ENCODE results near the gene CAMKMT.

Gene CAMKMT

DNA sequence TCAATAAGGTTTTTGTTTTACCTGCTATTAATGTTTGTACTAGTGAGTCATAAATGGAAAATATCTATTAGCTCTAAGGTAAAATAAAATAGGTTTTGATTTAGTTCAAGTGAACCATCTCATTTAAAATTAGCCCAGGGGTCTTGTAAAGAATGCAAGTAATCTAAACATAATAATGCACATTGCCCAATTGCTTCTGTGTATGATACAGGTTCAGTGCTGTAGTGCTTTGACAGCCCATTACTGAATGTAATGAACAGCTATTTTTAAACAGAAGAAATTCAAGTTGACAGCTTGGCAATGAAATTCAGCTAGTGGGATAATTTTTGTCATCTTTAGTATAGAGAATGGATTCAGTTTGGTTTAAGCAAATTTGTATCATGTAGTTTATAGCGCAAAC, 91.5 kb downstream of the CAMKMT start:
- ChIA-PET POLR2A (no interaction called here), CTCF (no interaction called here)
- no CpG with 5 or more reads among the region's 1 CpG for WGBS (ENCODE audit: insufficient coverage)
- Histone ChIP-seq H3K4me3 (ENCODE audit: control insufficient read depth in 1 of 7, extremely low read depth in 1 of 7, insufficient read depth in 4 of 7, low read depth in 2 of 7, low read length in 6 of 7) (no peak overlapping the region), H3K27ac (ENCODE audit: insufficient read depth in 1 of 2, low read depth in 1 of 2, low read length in 2 of 2, poor library complexity in 1 of 2, severe bottlenecking in 2 of 2) (no peak overlapping the region), H3K27me3 (replicated peaks in 2 of 5; ENCODE audit: control insufficient read depth in 4 of 5, insufficient read depth in 5 of 5, low read length in 4 of 5) (no peaks in the 10 kb centered on the region), H3K4me1 (ENCODE audit: control extremely low read depth in 1 of 4, control insufficient read depth in 4 of 4, insufficient read depth in 4 of 4, low read length in 3 of 4) (no peaks in the 10 kb centered on the region), H3K36me3 (ENCODE audit: control insufficient read depth in 4 of 4, insufficient read depth in 4 of 4, low read length in 3 of 4) (no peaks in the 10 kb centered on the region), H3K9me3 (ENCODE audit: control extremely low read depth in 1 of 5, control insufficient read depth in 4 of 5, insufficient read depth in 2 of 5, low read depth in 1 of 5, low read length in 4 of 5) (no peaks in the 10 kb centered on the region)
- DNase-seq: no peak

DNA sequence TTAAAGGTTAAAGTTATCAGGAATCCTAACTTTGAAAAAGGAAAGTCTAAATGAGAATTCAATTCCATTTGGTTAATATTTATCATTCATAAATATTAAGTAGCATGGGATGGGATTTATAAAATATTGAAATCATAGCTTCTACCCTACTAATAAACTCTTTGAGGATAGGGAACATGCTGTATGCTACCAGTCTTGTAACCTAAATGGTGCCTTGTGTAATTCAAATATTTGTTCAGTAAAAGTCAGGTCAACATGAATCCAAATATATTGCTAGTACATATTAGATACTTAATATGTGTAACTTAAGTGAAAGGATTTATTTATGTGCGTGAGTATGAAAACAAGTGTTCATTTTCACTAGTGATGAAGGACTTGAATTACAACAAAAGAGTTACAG, 94.1 kb downstream of the CAMKMT start:
- no peak for DNase-seq
- no peaks in the 10 kb centered on the region for H3K36me3 ChIP-seq (ENCODE audit: control insufficient read depth in 4 of 4, insufficient read depth in 4 of 4, low read length in 3 of 4)
- CTCF ChIA-PET: no interaction called here
- no peak overlapping the region for H3K4me3 ChIP-seq (ENCODE audit: control insufficient read depth in 1 of 7, extremely low read depth in 1 of 7, insufficient read depth in 4 of 7, low read depth in 2 of 7, low read length in 6 of 7)
- no peaks in the 10 kb centered on the region for H3K4me1 ChIP-seq (ENCODE audit: control extremely low read depth in 1 of 4, control insufficient read depth in 4 of 4, insufficient read depth in 4 of 4, low read length in 3 of 4)
- no peak overlapping the region for H3K27ac ChIP-seq (ENCODE audit: insufficient read depth in 1 of 2, low read depth in 1 of 2, low read length in 2 of 2, poor library complexity in 1 of 2, severe bottlenecking in 2 of 2)
- H3K27me3 ChIP-seq (replicated peaks in 2 of 5; ENCODE audit: control insufficient read depth in 4 of 5, insufficient read depth in 5 of 5, low read length in 4 of 5): no peaks in the 10 kb centered on the region
- POLR2A ChIA-PET: no interaction called here
- H3K9me3 ChIP-seq (ENCODE audit: control extremely low read depth in 1 of 5, control insufficient read depth in 4 of 5, insufficient read depth in 2 of 5, low read depth in 1 of 5, low read length in 4 of 5): no peaks in the 10 kb centered on the region
- no CpG with 5 or more reads among the region's 1 CpG for WGBS (ENCODE audit: insufficient coverage)

DNA sequence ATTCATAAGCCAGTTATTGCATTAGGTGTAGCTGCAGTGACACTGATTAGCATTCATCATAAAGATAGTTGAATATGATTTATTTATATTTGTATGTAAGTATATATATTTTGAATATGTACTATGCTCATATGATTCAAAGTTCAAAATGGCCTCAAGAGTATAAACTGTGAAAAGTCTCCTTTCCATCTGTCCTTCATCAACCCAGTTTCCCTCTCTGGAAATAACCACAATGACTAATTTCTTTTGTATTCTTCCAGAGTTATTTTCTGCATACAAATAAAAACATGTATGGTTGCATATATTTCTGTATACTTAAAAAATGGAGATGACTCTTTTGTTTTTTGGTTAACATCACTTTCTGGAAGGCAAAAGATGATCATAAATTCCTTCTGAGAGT, 95.2 kb downstream of the CAMKMT start:
- Histone ChIP-seq H3K27me3 (replicated peaks in 2 of 5; ENCODE audit: control insufficient read depth in 4 of 5, insufficient read depth in 5 of 5, low read length in 4 of 5) (no peaks in the 10 kb centered on the region), H3K4me3 (ENCODE audit: control insufficient read depth in 1 of 7, extremely low read depth in 1 of 7, insufficient read depth in 4 of 7, low read depth in 2 of 7, low read length in 6 of 7) (no peak overlapping the region), H3K36me3 (ENCODE audit: control insufficient read depth in 4 of 4, insufficient read depth in 4 of 4, low read length in 3 of 4) (no peaks in the 10 kb centered on the region), H3K27ac (ENCODE audit: insufficient read depth in 1 of 2, low read depth in 1 of 2, low read length in 2 of 2, poor library complexity in 1 of 2, severe bottlenecking in 2 of 2) (no peak overlapping the region), H3K9me3 (ENCODE audit: control extremely low read depth in 1 of 5, control insufficient read depth in 4 of 5, insufficient read depth in 2 of 5, low read depth in 1 of 5, low read length in 4 of 5) (no peaks in the 10 kb centered on the region), H3K4me1 (ENCODE audit: control extremely low read depth in 1 of 4, control insufficient read depth in 4 of 4, insufficient read depth in 4 of 4, low read length in 3 of 4) (no peaks in the 10 kb centered on the region)
- POLR2A ChIA-PET: no interaction called here
- CTCF ChIA-PET: no interaction called here
- DNase-seq: no peak

DNA sequence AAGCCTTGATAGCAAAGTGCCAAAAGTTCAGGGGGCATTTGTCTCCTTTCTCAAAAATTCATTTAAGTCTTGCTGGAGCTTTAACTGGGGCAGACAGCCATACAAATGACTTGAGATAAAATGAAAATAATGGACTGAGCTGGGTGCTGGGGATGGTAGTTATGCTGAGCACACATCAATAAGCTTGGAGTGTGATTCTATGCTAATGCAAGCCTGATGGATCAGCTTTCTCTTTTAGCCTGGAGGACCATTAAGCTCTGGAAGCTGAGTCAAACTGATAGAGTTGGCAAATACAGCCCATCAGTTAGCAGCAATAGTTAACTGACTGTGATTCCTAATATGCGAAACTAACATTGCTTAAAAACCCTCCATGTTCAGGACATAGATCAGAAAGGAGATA, 98.0 kb downstream of the CAMKMT start:
- no CpG with 5 or more reads among the region's 1 CpG for WGBS (ENCODE audit: insufficient coverage)
- Histone ChIP-seq H3K27ac (ENCODE audit: insufficient read depth in 1 of 2, low read depth in 1 of 2, low read length in 2 of 2, poor library complexity in 1 of 2, severe bottlenecking in 2 of 2) (no peak overlapping the region), H3K36me3 (ENCODE audit: control insufficient read depth in 4 of 4, insufficient read depth in 4 of 4, low read length in 3 of 4) (no peaks in the 10 kb centered on the region), H3K4me3 (ENCODE audit: control insufficient read depth in 1 of 7, extremely low read depth in 1 of 7, insufficient read depth in 4 of 7, low read depth in 2 of 7, low read length in 6 of 7) (no peak overlapping the region), H3K4me1 (ENCODE audit: control extremely low read depth in 1 of 4, control insufficient read depth in 4 of 4, insufficient read depth in 4 of 4, low read length in 3 of 4) (no peaks in the 10 kb centered on the region), H3K27me3 (replicated peaks in 2 of 5; ENCODE audit: control insufficient read depth in 4 of 5, insufficient read depth in 5 of 5, low read length in 4 of 5) (no peaks in the 10 kb centered on the region), H3K9me3 (ENCODE audit: control extremely low read depth in 1 of 5, control insufficient read depth in 4 of 5, insufficient read depth in 2 of 5, low read depth in 1 of 5, low read length in 4 of 5) (peaks cover 0 to 13% (median 6%) of the 10 kb centered on the region in 5 experiments)
- CTCF ChIA-PET: no interaction called here
- POLR2A ChIA-PET: no interaction called here
- no peak for DNase-seq

DNA sequence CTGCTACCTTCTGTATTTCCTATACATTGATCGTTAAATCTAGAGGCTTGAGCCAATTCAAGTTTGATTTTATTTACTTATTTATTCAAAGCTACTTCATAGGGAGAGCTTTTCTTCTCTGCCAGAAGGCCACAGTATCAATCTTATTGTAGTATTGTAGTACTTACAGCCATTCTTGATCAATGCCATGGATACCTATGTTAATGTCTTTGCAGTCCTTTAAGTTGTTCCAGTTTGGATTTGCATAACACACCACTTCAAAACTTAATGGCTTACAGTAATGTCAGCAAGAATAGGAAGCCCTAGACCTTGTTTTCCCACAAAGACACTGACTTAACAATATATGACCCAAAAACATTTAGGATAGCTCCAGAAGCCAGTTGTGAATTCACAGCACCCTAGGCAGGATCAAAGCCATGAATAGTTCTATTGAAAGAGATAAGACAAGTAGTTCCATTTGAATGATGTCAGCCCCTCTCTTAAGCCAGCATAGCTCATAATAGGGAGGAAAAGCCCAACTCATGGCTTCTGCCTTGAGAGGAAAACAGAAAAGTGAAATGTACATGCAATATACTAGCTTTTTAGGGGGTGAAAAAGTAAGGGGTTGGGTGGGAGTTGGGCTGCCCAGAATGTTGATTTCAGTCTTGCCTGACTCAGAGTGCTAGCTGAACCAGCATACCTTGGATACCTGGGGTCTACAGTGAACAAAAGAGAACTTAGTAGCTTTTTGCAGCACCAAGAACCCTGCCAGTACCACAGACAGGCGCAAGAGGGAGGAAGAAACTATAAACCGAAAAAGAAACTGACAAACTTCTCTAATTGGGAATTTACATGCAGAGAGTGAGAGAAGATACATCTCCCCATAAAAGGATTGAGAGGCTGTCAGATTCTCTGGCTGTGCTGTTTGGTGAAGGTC, 101.4 kb downstream of the CAMKMT start:
- CTCF ChIA-PET: interaction anchor here (1.1 to 1.5 kb wide), 3 partner anchors 9 to 16 kb away, joined by 3 to 11 read pairs (median 4); no protein-coding TSS in a partner anchor
- H3K9me3 ChIP-seq (ENCODE audit: control extremely low read depth in 1 of 5, control insufficient read depth in 4 of 5, insufficient read depth in 2 of 5, low read depth in 1 of 5, low read length in 4 of 5): peaks cover 4 to 28% (median 6%) of the 10 kb centered on the region in 5 experiments
- WGBS (ENCODE audit: insufficient coverage): no CpG with 5 or more reads among the region's 3 CpGs

DNA sequence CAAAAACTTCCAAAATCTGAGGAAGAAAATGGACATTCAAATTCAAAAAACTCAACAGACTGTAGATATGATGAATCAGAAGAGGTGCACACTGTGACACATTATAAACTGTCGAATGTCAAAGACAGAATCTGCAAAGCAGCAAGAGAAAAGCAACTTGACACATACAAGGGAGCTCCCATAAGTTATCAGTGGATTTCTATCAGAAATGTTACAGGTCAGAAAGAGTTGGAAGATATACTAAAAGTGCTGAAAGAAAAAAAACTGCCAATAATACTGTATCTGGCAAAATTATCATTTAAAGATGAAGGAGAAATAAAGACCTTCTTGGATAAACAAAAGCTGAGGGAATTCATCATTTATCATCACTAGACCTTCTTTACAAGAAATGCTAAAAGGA, 102.7 kb downstream of the CAMKMT start:
- ChIA-PET POLR2A (no interaction called here), CTCF (interaction anchor here (1.5 kb wide), 1 partner anchor 15 kb away, joined by 11 read pairs; no protein-coding TSS in a partner anchor)
- H3K27me3 ChIP-seq (replicated peaks in 2 of 5; ENCODE audit: control insufficient read depth in 4 of 5, insufficient read depth in 5 of 5, low read length in 4 of 5): no peaks in the 10 kb centered on the region
- H3K36me3 ChIP-seq (ENCODE audit: control insufficient read depth in 4 of 4, insufficient read depth in 4 of 4, low read length in 3 of 4): no peaks in the 10 kb centered on the region
- no peak for DNase-seq
- WGBS (ENCODE audit: insufficient coverage): 100% methylated on average over 1 of the region's 1 CpG
- H3K4me3 ChIP-seq (ENCODE audit: control insufficient read depth in 1 of 7, extremely low read depth in 1 of 7, insufficient read depth in 4 of 7, low read depth in 2 of 7, low read length in 6 of 7): no peak overlapping the region
- no peak overlapping the region for H3K27ac ChIP-seq (ENCODE audit: insufficient read depth in 1 of 2, low read depth in 1 of 2, low read length in 2 of 2, poor library complexity in 1 of 2, severe bottlenecking in 2 of 2)
- H3K9me3 ChIP-seq (ENCODE audit: control extremely low read depth in 1 of 5, control insufficient read depth in 4 of 5, insufficient read depth in 2 of 5, low read depth in 1 of 5, low read length in 4 of 5): peaks cover 4 to 28% (median 6%) of the 10 kb centered on the region in 5 experiments
- no peaks in the 10 kb centered on the region for H3K4me1 ChIP-seq (ENCODE audit: control extremely low read depth in 1 of 4, control insufficient read depth in 4 of 4, insufficient read depth in 4 of 4, low read length in 3 of 4)

More for the DNA sequence above, 101.4 kb downstream of the CAMKMT start:
- no peaks in the 10 kb centered on the region for H3K27me3 ChIP-seq (replicated peaks in 2 of 5; ENCODE audit: control insufficient read depth in 4 of 5, insufficient read depth in 5 of 5, low read length in 4 of 5)
- H3K36me3 ChIP-seq (ENCODE audit: control insufficient read depth in 4 of 4, insufficient read depth in 4 of 4, low read length in 3 of 4): no peaks in the 10 kb centered on the region
- DNase-seq: no peak
- no peak overlapping the region for H3K4me3 ChIP-seq (ENCODE audit: control insufficient read depth in 1 of 7, extremely low read depth in 1 of 7, insufficient read depth in 4 of 7, low read depth in 2 of 7, low read length in 6 of 7)
- no peaks in the 10 kb centered on the region for H3K4me1 ChIP-seq (ENCODE audit: control extremely low read depth in 1 of 4, control insufficient read depth in 4 of 4, insufficient read depth in 4 of 4, low read length in 3 of 4)
- POLR2A ChIA-PET: no interaction called here
- H3K27ac ChIP-seq (ENCODE audit: insufficient read depth in 1 of 2, low read depth in 1 of 2, low read length in 2 of 2, poor library complexity in 1 of 2, severe bottlenecking in 2 of 2): no peak overlapping the region

DNA sequence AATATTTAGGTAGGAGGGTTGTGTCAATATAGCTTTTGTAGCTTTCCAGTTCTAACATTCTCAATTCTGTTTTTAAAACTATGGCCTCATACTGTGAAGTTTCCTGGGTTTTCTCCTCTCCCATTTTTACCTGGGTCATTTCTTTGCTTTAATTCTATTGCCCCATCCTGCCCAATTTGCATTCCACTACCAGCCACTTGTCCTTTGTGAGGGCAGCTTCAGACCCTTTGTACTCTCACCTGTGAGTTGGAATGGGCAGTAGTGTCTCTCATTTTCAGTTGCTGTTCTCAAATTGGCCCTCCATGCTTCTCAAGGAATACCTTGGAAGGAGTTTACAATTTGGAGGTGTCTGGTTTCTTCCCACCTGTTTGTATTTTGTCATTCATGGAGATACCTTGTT, 108.4 kb downstream of the CAMKMT start:
- no peak for DNase-seq
- POLR2A ChIA-PET: no interaction called here
- CTCF ChIA-PET: interaction anchor here (0.6 to 1.1 kb wide), 2 partner anchors 9 to 729 kb away, joined by 3 to 4 read pairs; no protein-coding TSS in a partner anchor

More for the DNA sequence above, 108.4 kb downstream of the CAMKMT start:
- peaks cover 0 to 14% (median 0%) of the 10 kb centered on the region in 5 experiments for H3K9me3 ChIP-seq (ENCODE audit: control extremely low read depth in 1 of 5, control insufficient read depth in 4 of 5, insufficient read depth in 2 of 5, low read depth in 1 of 5, low read length in 4 of 5)
- no peaks in the 10 kb centered on the region for H3K4me1 ChIP-seq (ENCODE audit: control extremely low read depth in 1 of 4, control insufficient read depth in 4 of 4, insufficient read depth in 4 of 4, low read length in 3 of 4)
- H3K27me3 ChIP-seq (replicated peaks in 2 of 5; ENCODE audit: control insufficient read depth in 4 of 5, insufficient read depth in 5 of 5, low read length in 4 of 5): no peaks in the 10 kb centered on the region
- no peak overlapping the region for H3K4me3 ChIP-seq (ENCODE audit: control insufficient read depth in 1 of 7, extremely low read depth in 1 of 7, insufficient read depth in 4 of 7, low read depth in 2 of 7, low read length in 6 of 7)
- H3K27ac ChIP-seq (ENCODE audit: insufficient read depth in 1 of 2, low read depth in 1 of 2, low read length in 2 of 2, poor library complexity in 1 of 2, severe bottlenecking in 2 of 2): no peak overlapping the region
- H3K36me3 ChIP-seq (ENCODE audit: control insufficient read depth in 4 of 4, insufficient read depth in 4 of 4, low read length in 3 of 4): no peaks in the 10 kb centered on the region
